ENCODE results near the gene PHACTR4.
"Not testable (repeated sequence)": the region's sequence is repeated elsewhere in the genome, so short reads cannot be mapped to it uniquely, and the experiment has no call there.

PHACTR4 gene

DNA sequence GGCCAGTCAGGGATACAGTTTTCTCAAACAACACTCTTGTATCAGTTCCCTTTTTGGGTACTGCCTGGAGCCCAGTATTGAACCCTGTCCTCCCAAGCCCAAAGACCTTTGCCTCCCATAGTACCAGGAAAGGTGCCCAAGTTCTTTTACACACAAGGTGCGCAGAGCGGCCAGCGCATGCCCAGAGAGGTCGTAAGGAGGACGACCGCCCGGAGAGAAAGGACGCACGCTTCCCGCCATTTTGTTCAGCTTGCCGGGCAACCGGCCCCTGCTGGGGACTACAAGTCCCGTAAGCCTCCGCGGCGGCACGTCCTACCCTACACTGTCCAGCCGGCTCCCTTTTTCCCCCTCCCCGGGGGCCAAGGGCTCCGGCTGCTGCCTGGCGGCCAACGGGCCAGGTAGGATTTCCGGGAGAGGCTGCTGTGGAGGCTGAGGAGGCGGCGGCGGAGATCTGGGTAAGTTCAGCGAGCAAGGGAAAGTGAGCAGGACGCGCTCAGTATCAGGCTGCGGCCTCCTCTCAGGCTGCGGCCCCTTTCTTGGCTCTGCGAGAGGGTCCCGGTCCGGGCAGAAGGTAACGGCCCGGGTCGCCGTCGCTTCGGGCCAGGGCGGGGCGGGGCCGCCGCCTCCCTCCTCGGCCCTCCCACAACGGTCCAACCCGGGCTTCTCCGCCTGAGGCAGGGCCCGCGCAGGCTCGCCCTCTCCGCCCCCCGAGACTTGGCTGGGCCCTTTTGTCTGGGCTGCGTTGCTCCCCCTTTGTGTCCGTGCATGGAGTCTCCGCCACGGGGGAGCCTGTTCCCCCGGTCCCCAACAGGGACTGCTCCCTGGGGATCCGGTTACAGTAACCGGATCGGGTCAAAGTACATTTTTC lies at the start of gene PHACTR4:
PHACTR4 (plus strand) TSS at position 370 of the 868 bp plus-strand sequence. CDS start 37,708 bp downstream, outside the sequence.
- peak; percentile 93 for DNase-seq (ENCODE audit: low read depth)

GRCh38 chr1:28322194-28322593 lies 47.3 kb upstream of the PHACTR4 start:
- no peak for DNase-seq (ENCODE audit: low read depth)

- DNase-seq (ENCODE audit: low read depth): no peak
Measured at GRCh38 chr1:28323720-28324119, 45.8 kb upstream of the PHACTR4 start.

DNA sequence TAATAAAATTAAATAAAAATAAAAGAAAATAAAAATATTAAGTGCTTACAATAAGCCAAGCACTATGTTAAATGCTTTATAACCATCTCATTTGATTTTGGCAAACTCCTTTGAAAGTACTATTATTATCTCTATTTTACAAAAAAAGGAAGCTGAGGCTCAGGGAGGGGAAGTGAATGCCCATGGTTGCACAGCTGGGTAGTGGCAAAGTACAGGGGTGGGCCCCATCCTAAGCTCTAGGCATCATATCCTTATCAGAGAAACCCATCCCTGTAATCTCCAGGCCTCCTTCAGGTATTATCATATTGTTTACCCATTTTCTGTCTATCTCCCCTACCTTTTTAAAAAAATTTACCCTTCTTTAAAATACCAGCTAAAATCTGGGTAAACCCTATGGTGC lies 43.0 kb upstream of the PHACTR4 start:
- DNase-seq (ENCODE audit: low read depth): no peak

DNA sequence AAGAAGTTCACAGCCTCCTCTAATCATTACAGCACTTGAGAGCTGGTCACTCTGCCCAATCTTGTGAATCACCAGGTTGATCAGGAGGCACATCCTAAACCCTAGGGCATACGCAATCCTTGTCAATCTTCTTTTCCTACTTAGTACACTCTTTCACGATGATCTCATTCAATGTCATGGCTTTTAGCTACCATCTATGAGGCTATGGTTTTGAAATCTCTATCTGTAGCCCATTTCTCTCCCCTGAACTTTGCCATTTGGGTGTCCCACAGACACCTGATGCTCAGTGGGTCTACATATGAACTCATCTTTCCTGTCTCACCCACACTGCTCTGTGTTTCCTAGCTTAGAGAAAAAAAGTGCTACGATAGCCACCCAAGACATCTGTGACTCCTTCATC lies 42.6 kb upstream of the PHACTR4 start:
- DNase-seq (ENCODE audit: low read depth): no peak

GRCh38 chr1:28327431-28327830 lies 42.1 kb upstream of the PHACTR4 start:
- not testable (repeated sequence) for DNase-seq (ENCODE audit: low read depth)

DNA sequence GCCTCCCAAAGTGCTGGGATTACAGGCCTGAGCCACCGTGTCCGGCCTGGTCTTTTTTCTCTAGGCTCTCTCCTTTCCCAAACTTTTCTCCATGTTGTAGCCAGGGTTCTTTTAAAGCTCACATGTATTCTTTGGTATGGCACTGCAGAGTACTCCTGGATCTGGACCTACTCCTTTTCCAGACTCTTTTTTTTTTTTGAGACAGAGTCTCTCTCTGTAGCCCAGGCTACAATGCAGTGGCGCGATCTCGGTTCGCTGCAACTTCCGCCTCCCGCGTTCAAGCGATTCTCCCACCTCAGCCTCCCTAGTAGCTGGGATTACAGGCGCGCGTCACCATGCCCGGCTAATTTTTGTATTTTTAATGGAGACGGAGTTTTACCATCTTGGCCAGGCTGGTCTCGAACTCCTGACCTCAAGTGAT lies 41.3 kb upstream of the PHACTR4 start:
- no peak for DNase-seq (ENCODE audit: low read depth)

GRCh38 chr1:28329395-28330153 lies 40.0 kb upstream of the PHACTR4 start:
- DNase-seq (ENCODE audit: low read depth): peak; percentile 39

DNA sequence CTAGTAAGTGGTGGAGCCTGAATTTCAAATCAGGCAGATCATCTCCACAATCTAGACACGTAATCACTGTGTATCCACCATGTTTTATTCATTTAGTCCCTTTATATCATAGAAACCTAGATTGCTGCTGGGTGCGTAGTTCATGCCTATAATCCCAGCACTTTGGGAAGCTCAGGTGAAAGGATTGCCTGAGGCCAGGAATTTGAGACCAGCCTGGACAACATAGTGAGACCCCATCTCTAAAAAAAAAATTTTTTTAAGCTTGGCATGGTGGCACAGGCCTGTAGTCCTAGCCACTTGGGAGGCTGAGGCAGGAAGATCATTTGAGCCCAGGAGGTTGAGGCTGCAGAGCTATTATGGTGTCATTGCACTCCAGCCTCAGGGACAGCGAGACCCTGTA lies 30.6 kb upstream of the PHACTR4 start:
- no peak for DNase-seq (ENCODE audit: low read depth)

GRCh38 chr1:28339551-28339950 lies 30.0 kb upstream of the PHACTR4 start:
- DNase-seq (ENCODE audit: low read depth): no peak

- DNase-seq (ENCODE audit: low read depth): no peak
Measured at GRCh38 chr1:28340221-28340974, 29.1 kb upstream of the PHACTR4 start.

GRCh38 chr1:28341591-28341990 lies 27.9 kb upstream of the PHACTR4 start:
- peak; percentile 39 for DNase-seq (ENCODE audit: low read depth)

GRCh38 chr1:28343405-28343804 lies 26.1 kb upstream of the PHACTR4 start:
- peak; percentile 54 for DNase-seq (ENCODE audit: low read depth)

GRCh38 chr1:28353248-28353810 lies 16.2 kb upstream of the PHACTR4 start:
- not testable (repeated sequence) for DNase-seq (ENCODE audit: low read depth)

GRCh38 chr1:28354121-28354520 lies 15.4 kb upstream of the PHACTR4 start:
- peak; percentile 81 for DNase-seq (ENCODE audit: low read depth)

GRCh38 chr1:28358716-28359115 lies 10.8 kb upstream of the PHACTR4 start:
- no peak for DNase-seq (ENCODE audit: low read depth)

DNA sequence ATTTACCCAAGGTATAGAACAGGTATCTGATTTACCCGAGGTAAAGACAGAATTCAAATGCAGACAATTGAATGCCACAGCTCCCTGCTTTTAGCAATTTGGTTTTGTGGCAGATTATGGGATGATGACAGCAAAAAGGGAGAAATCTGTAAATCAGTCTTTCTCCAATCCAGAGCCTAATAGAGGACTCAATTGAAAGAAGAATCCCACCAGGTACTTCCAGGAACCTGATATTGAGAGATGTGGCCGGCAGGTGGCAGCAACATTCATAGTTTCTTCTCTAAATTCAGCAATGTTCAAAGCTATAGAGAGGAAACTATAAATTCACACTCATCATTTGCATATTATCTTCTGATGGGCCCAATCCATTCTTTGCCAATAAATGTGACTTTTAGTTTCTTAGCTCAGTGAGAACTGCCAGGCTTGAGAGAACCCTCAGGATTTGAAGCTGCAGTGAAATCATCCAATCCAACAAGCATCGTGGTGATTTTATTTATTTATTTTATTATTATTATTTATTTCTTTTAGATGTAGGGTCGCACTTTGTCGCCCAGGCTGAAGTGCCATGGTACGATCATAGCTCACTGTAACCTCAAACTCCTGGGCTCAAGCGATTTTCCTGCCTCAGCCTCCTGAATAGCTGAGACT lies 9.8 kb upstream of the PHACTR4 start:
- DNase-seq (ENCODE audit: low read depth): peak; percentile 71

DNA sequence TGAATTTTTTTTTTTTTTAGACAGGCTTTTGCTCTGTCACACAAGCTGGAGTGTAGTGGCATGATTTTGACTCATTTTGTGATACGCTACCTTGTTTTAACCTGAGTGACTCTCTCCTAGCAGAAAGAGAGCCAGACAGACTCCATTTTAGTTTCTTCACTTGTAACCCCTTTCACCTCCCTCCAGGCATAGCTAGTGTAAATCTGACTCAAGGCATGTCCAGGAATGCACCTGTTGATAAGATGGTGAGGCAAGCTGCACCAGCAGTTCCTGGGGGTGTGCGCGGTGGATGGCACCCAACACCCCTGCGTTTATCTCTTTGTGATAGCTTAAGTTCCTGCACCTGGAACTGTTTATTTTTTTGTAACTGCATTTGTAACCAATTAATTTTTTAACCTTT lies 4.7 kb upstream of the PHACTR4 start:
- no peak for DNase-seq (ENCODE audit: low read depth)

DNA sequence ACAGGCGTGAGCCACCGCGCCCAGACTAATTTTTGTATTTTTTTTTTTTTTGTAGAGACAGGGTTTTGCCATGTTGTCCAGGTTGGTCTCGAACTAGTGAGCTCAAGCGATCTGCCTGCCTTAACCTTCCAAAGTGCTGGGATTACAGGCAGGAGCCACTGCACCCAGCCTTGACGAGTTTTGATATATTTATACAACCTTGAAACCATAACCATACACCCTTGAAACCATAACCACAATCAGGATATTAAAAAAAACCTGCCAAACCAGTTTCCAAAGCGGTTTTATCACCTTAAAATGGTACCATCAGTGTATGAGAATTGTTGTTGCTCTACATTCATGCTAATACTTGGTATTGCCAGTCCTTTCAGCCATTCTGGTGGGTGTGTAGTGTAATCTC lies 3.7 kb upstream of the PHACTR4 start:
- DNase-seq (ENCODE audit: low read depth): no peak

DNA sequence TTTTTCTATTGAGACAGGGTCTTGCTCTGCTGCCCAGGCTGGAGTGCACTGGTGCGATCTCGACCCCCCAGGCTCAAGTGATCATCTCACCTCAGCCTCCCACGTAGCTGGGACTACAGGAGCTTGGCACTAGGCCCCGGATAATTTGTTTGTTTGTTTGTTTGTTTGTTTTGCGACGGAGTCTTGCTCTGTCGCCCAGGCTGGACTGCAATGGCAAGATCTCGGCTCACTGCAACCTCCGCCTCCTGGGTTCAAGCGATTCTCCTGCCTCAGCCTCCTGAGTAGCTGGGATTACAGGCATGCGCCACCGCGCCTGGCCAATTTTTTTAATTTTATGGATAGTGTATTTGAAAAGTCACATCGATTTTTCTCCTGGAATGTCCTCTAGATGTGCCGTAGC lies 932 bp upstream of the PHACTR4 start:
- not testable (repeated sequence) for DNase-seq (ENCODE audit: low read depth)

DNA sequence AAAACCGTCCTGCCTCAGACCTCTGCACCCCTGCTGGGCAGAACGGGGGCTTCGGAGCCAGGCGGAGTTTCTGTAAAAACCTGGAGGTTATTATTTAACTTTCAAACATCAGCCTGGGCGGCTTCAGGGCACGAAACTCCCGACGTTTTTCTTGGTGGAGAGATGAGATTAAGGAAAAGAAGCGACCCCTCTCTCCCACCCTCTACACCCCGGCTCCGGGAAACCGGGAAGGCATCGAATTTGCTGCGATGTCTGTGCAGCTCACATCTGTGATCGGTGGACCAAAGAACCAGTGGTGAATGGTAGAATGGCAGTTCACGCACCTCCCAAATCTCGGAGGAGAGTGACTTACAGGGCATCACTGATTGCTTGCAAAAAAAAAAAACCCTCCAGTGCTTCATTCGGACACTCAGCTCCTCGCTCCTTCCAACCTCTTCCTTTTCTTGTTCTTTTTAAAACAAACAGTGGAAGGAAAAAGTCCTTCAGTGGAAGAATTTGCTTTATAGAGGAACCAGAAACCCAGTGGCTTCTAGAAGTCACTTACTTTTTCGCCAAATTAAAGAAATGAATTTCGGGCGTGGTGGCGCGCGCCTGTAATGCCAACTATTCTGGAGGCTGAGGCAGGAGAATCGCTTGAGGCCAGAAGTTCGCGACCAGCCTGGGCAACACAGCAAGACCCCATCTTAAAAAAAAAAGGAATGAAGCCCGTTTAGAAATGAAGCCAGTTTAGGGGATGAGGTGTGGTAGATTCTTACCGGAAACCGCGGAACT lies 884 bp downstream of the PHACTR4 start:
- peak; percentile 59 for DNase-seq (ENCODE audit: low read depth)

Measured in EH (cell line).